Amniotic stem cell (primary cell): ENCODE measurements around the gene FRG2B.
"Not testable (repeated sequence)": the region's sequence is repeated elsewhere in the genome, so short reads cannot be mapped to it uniquely, and the experiment has no call there.

Experiments
- DNase-seq: peaks from one replicate; lab custom pipeline; 2025; lab: John Stamatoyannopoulos, UW

Gene FRG2B

GRCh38 chr10:133626695-133627094 lies at the start of gene FRG2B:
TSS of gene FRG2B (minus strand) at chr10:133626795. CDS start at chr10:133626742, 53 bp downstream.
- DNase-seq, result not testable (repeated sequence)

GRCh38 chr10:133667446-133667845 lies 40.9 kb upstream of the FRG2B start:
- not testable (repeated sequence) for DNase-seq

GRCh38 chr10:133663544-133664160 lies 37.1 kb upstream of the FRG2B start:
- DNase-seq, result not testable (repeated sequence)

GRCh38 chr10:133661122-133661521 lies 34.5 kb upstream of the FRG2B start:
- not testable (repeated sequence) for DNase-seq

GRCh38 chr10:133660516-133660915 lies 33.9 kb upstream of the FRG2B start:
- DNase-seq, result not testable (repeated sequence)

GRCh38 chr10:133657276-133657675 lies 30.7 kb upstream of the FRG2B start:
- not testable (repeated sequence) for DNase-seq

- not testable (repeated sequence) for DNase-seq
Measured at GRCh38 chr10:133648872-133649455, 22.4 kb upstream of the FRG2B start.

GRCh38 chr10:133647075-133647748 lies 20.6 kb upstream of the FRG2B start:
- DNase-seq, result not testable (repeated sequence)

GRCh38 chr10:133637846-133638235 lies 11.2 kb upstream of the FRG2B start:
- DNase-seq, result not testable (repeated sequence)

- DNase-seq, result not testable (repeated sequence)
Measured at GRCh38 chr10:133637202-133637845, 10.7 kb upstream of the FRG2B start.

GRCh38 chr10:133630723-133631249 lies 4.2 kb upstream of the FRG2B start:
- not testable (repeated sequence) for DNase-seq

- not testable (repeated sequence) for DNase-seq
Measured at GRCh38 chr10:133622544-133622943, 4.1 kb downstream of the FRG2B start.

- no peak for DNase-seq
Measured at GRCh38 chr10:133618851-133619250, 7.7 kb downstream of the FRG2B start.

GRCh38 chr10:133617196-133617595 lies 9.4 kb downstream of the FRG2B start:
- DNase-seq, result no peak

- DNase-seq, result no peak
Measured at GRCh38 chr10:133616371-133617130, 10.0 kb downstream of the FRG2B start.

GRCh38 chr10:133614830-133615580 lies 11.6 kb downstream of the FRG2B start:
- no peak for DNase-seq

- DNase-seq, result no peak
Measured at GRCh38 chr10:133613699-133614098, 12.9 kb downstream of the FRG2B start.

GRCh38 chr10:133611079-133611478 lies 15.5 kb downstream of the FRG2B start:
- DNase-seq, result no peak

GRCh38 chr10:133608855-133609254 lies 17.7 kb downstream of the FRG2B start:
- no peak for DNase-seq

GRCh38 chr10:133603434-133603833 lies 23.2 kb downstream of the FRG2B start:
- not testable (repeated sequence) for DNase-seq

- DNase-seq, result no peak
Measured at GRCh38 chr10:133600657-133601056, 25.9 kb downstream of the FRG2B start.
